ENCODE data around the gene FBXL17. TPM values are rescaled to one million over a fixed set of nuclear protein-coding genes. Genes with fewer than 3 reads are reported as not detected.

FBXL17 gene
- total and polyA plus RNA-seq, 2 of the 13 experiments (the other 11 are each of a cell fraction or from before 2014, with no cell fraction given), result 3.0 to 7.9 TPM

GRCh38 chr5:108295578-108296368, 86.1 kb downstream of the FBXL17 start (continued):
- TF ChIP-seq SKIL (CRISPR knock-in tag; IDR thresholded peaks at IDR 0.05; ENCODE audit: borderline replicate concordance) (no peak), ZNF143 (CRISPR knock-in tag; IDR thresholded peaks at IDR 0.05) (no peak), RXRB (CRISPR knock-in tag; IDR thresholded peaks at IDR 0.05; ENCODE audit: borderline replicate concordance) (no peak), SAFB2 (CRISPR knock-in tag; IDR thresholded peaks at IDR 0.05; ENCODE audit: borderline replicate concordance, low read depth) (no peak), MNT (IDR thresholded peaks at IDR 0.05) (no peak), NFATC3 (CRISPR knock-in tag; IDR thresholded peaks at IDR 0.05) (no peak), ZBTB46 (CRISPR knock-in tag; IDR thresholded peaks at IDR 0.05; ENCODE audit: borderline replicate concordance) (no peak), RFXANK (CRISPR knock-in tag; IDR thresholded peaks at IDR 0.05) (no peak), NFKBIZ (CRISPR knock-in tag; IDR thresholded peaks at IDR 0.05) (no peak), FOXO1 (CRISPR knock-in tag; IDR thresholded peaks at IDR 0.05) (no peak), ZSCAN21 (CRISPR knock-in tag; IDR thresholded peaks at IDR 0.05; ENCODE audit: borderline replicate concordance) (no peak), PAXIP1 (CRISPR knock-in tag; conservative IDR thresholded peaks at IDR 0.05) (no peak), PRDM4 (CRISPR knock-in tag; IDR thresholded peaks at IDR 0.05; ENCODE audit: borderline replicate concordance) (no peak), FOXA3 (CRISPR knock-in tag; IDR thresholded peaks at IDR 0.05) (no peak)
